ENCODE data around the gene KIF3C.
A peak's percentile ranks its signal among the peaks of the same experiment; 100 is the strongest.

The KIF3C gene

DNA sequence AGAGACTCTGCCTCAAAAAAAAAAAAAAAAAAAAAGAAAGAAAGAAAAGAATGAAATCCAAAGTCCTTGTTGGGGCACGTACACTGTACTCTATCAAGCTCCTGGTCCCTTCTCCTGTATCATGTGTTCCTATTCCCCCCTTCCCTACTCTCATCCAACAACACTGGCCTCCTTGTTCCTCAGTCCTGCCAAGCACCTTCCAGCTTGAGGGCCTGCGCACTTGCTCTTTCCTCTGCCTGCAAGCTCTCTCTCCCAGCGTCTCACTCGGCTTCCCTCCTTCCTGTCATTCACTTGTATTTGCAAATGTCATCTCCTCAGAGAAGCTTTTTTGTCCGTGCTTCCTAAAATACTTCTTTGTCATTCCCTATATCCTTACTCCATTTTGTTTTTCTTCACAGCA lies 10.8 kb upstream of the KIF3C start:
- TF ChIP-seq, protein P1, sequence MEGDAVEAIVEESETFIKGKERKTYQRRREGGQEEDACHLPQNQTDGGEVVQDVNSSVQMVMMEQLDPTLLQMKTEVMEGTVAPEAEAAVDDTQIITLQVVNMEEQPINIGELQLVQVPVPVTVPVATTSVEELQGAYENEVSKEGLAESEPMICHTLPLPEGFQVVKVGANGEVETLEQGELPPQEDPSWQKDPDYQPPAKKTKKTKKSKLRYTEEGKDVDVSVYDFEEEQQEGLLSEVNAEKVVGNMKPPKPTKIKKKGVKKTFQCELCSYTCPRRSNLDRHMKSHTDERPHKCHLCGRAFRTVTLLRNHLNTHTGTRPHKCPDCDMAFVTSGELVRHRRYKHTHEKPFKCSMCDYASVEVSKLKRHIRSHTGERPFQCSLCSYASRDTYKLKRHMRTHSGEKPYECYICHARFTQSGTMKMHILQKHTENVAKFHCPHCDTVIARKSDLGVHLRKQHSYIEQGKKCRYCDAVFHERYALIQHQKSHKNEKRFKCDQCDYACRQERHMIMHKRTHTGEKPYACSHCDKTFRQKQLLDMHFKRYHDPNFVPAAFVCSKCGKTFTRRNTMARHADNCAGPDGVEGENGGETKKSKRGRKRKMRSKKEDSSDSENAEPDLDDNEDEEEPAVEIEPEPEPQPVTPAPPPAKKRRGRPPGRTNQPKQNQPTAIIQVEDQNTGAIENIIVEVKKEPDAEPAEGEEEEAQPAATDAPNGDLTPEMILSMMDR (conservative IDR thresholded peaks at IDR 0.05): no peak
- H3K27ac ChIP-seq: no peak overlapping the region

DNA sequence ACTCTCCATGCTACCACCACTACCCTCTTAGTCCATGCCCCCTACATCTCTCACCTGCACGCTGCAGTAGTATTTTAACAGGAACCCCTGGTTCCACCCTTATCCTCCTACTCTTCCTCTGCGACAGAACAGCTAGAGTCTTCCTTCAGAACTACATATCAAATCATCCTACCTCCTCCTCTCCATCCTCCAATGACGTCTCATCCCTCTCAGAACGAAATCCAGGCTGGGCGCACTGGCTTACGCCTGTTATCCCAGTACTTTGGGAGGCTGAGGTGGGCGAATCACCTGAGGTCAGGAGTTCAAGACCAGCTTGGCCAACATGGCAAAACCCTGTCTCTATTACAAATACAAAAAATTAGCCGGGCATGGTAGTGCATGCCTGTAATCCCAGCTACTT lies 10.3 kb upstream of the KIF3C start:
- TF ChIP-seq, protein P1 (conservative IDR thresholded peaks at IDR 0.05): no peak
- H3K27ac ChIP-seq: no peak overlapping the region

DNA sequence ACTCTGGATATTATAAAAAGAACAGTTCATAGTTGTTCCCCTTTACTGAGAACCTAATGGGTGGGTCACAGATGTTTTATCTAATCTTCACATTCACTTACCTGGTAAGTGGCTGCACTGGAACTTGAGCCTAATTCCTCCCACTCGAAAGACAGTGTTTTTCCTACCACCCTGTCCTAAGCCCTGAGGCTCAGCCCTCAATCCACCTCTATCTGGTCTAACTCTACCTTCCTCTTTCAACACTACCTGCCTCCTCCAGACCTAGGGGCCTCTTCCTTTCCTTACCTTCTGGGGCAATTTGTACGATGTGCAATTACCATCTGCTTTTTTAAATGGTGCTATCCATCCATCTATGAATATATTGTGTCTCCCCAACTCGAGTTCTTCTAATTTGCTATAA lies 9.7 kb upstream of the KIF3C start:
- no peak overlapping the region for H3K27ac ChIP-seq

DNA sequence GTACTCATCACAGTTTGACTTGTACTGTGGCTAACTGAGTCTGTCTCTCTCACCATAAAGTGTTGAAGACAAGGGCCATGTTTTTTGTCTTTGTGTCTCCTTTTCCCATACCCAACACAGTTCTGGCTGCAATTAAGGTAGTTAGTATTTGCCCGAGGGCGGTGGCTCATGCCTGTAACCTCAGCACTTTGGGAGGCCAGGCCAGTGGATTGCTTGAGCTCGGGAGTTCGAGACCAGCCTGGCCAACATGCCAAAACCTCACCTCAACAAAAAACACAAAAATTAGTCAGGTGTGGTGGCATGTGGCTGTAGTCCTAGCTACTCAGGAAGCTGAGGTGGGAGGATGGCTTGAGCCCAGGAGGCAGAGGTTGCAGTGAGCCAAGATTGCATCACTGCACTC lies 6.9 kb upstream of the KIF3C start:
- TF ChIP-seq, protein P1 (conservative IDR thresholded peaks at IDR 0.05): no peak
- H3K27ac ChIP-seq: no peak overlapping the region

More for the DNA sequence above, 9.7 kb upstream of the KIF3C start:
- TF ChIP-seq, protein P1 (conservative IDR thresholded peaks at IDR 0.05): no peak

DNA sequence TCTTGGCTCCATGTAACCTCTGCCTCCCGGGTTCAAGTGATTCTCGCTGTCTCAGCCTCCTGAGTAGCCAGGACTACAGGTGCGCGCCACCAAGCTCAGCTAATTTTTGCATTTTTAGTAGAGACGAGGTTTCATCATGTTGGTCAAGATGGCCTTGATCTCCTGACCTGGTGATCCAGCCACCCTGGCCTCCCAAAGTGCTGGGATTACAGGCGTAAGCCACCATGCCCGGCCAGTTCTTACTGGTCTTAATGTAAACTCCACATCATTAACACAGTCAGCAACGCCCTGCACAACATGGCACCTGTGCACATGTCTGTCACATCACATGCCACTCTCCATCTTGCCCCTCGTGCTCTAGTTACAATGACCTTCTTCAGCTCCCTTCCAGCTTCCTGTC lies 5.8 kb upstream of the KIF3C start:
- H3K27ac ChIP-seq: no peak overlapping the region
- TF ChIP-seq, protein P1 (conservative IDR thresholded peaks at IDR 0.05): no peak

DNA sequence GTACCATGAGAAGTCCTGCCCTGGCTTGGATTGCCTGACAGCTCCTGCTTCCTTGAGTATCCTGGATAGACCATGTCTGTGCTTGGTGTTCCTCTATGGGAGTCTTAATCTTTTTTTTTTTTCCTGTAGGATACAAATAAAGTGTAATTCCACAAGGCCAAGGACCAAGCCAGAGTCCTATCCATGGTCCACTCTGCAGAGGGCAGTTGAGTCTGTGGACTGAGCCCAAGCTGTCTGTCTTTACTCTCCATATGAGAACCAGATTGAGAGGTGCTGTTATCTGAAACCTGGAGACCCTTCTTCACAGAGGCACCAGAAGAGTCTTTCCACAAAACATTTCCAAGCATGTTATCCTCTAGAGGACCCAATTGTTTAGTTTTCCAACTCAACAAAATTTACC lies 1.4 kb upstream of the KIF3C start:
- TF ChIP-seq, protein P1 (conservative IDR thresholded peaks at IDR 0.05): no peak
- H3K27ac ChIP-seq: no peak overlapping the region

DNA sequence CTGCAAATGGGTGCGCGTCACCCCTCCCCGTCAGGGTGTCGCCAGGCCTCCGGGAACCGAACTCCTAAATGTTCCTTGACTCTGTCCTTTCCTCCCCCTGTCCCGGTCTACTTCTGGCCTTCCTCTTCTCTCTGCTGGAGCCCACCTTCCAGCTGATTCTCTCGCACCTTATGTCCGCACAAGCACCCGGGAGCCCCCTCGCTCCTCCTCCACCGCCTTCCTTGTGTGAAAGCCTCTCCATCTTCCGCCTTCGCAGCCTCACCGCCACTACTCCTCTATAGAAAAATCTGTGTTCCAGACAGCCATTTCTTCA lies 627 bp upstream of the KIF3C start:
- TF ChIP-seq, protein P1 (conservative IDR thresholded peaks at IDR 0.05): no peak
- peak overlapping the region; percentile 80 for H3K27ac ChIP-seq

All from VCaP (cell line).